ENCODE measurements around the gene SNORC.

GRCh38 chr2:232884549-232885263 is 14.6 kb downstream of the SNORC start:
- no peak for TF ChIP-seq POLR2AphosphoS5 (IDR thresholded peaks at IDR 0.05; ENCODE audit: low read depth, low read length)
- no peak for TF ChIP-seq EZH2phosphoT487 (IDR thresholded peaks at IDR 0.05; ENCODE audit: borderline replicate concordance, low read depth)
